Gastrocnemius medialis (tissue), 4 donors: ENCODE data around the gene AP1B1.

Experiments
- POLR2A ChIP-seq, 2 donors: fragments of 450-650 bp; IDR thresholded peaks; one replicate each; pipeline ENCODE4 v1.6.1; 2017; ENCODE audit warnings: antibody characterized with exemption in 2 of 2, mild to moderate bottlenecking in 2 of 2, moderate library complexity in 2 of 2
- TF ChIP-seq, protein P1 (sequence below), 5 experiments: fragments of 450-650 bp in 3 of 5; fragments of 200-600 bp in 2 of 5; sonication (generic) in 2 of 5; IDR thresholded peaks in 4 of 5; conservative IDR thresholded peaks in 1 of 5; 1 replicate in 4 of 5; 2 replicates in 1 of 5; pipeline ENCODE4 v1.5.1; 2016 to 2019; ENCODE audit warnings: antibody characterized with exemption in 5 of 5, mild to moderate bottlenecking in 3 of 5, moderate library complexity in 3 of 5

DNA sequence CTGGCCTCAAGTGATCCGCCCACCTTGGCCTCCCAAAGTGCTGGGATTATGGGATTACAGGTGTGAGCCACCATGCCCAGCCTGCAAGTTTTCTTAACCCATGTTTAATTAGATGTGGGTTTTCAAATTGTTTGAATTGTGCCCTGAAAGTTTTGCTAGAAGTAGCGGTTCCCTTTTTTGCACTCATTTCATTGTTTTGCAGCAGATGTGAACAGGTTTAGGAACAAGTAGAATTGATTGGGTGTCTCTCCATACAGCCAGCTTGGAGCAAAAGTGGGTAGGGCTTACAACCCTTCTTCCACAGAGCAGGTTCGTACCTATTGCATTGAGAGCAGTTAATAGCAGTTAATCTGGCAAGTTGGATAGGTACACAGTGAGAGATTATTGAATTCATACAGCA lies 104.2 kb downstream of the AP1B1 start:
- TF ChIP-seq, protein P1, sequence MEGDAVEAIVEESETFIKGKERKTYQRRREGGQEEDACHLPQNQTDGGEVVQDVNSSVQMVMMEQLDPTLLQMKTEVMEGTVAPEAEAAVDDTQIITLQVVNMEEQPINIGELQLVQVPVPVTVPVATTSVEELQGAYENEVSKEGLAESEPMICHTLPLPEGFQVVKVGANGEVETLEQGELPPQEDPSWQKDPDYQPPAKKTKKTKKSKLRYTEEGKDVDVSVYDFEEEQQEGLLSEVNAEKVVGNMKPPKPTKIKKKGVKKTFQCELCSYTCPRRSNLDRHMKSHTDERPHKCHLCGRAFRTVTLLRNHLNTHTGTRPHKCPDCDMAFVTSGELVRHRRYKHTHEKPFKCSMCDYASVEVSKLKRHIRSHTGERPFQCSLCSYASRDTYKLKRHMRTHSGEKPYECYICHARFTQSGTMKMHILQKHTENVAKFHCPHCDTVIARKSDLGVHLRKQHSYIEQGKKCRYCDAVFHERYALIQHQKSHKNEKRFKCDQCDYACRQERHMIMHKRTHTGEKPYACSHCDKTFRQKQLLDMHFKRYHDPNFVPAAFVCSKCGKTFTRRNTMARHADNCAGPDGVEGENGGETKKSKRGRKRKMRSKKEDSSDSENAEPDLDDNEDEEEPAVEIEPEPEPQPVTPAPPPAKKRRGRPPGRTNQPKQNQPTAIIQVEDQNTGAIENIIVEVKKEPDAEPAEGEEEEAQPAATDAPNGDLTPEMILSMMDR (IDR thresholded peaks at IDR 0.05 in 4 of 5, conservative IDR thresholded peaks at IDR 0.05 in 1 of 5), result no peak
- no peak for TF ChIP-seq POLR2A (IDR thresholded peaks at IDR 0.05)
